Activated CD8-positive, alpha-beta memory T cell treated with anti-CD3 and anti-CD28 coated beads for 4 hours (primary cell): ENCODE measurements around the gene FRAS1.
"Not testable (repeated sequence)": the region's sequence is repeated elsewhere in the genome, so short reads cannot be mapped to it uniquely, and the experiment has no call there.

Source experiments
- DNase-seq, 2 donors: peaks; one replicate each; pipeline ENCODE4 v3.0.0-alpha.2; 2020; ENCODE audit warnings: low read depth in 2 of 2

Gene FRAS1

GRCh38 chr4:78210694-78211410 lies 153.7 kb downstream of the FRAS1 start:
- no peak for DNase-seq

DNA sequence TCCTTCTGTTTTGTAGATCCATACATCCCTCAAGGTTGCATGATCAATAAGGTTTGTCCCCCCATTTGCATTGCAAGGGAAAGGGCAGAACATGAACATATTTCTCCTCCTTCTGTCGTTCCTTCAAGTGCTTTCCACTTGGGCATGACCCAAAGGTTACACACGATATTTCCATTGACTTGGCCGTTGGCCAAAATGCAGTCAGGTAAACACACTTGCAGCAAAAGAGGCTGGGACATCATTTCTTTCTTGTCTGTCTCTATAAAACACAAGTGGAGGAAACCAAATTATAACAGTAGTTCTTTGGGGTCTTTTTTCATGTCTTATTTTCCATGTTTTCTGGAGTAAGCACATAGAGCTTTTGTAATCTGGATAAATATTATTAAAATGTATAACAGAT lies 156.1 kb downstream of the FRAS1 start:
- no peak for DNase-seq

DNA sequence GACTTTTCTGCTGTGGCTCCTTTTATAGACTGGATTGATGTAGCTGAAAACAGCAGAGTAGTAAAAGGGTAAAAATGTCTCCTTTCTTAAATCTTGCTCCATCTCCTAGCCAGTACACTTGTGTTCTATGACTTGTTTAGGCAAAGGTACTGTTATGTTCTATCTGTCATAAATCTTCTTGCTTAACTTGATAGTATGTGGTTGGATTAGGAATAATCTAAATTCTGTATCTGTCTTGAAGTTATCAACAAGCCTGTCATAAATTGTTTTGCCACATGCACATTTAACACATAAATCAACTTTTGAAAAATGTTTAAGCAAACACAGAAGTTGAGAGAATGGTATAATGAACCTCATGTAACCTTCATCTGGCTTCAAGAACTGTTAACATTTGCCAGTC lies 157.0 kb downstream of the FRAS1 start:
- DNase-seq: no peak

- DNase-seq: no peak
Observed at GRCh38 chr4:78217557-78217956, 160.4 kb downstream of the FRAS1 start.

DNA sequence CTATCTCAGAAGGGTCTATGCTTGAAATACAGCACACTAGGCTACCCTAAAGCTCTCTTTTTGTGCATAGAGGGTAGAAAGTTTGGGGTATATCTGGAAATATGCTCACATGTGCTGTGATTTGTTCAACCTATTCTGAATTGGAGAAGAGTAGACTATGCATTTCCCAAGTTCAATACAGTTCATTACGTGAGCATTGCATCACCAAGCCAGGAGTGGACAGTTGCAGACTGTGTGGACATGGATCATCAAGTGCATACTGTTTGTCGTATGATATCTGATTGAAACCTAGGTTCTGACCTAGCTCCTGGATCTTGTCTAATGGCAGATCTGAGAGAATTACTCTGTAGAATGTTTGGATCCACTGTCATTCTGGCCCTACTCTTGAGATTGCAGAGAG lies 161.1 kb downstream of the FRAS1 start:
- DNase-seq: no peak

GRCh38 chr4:78219825-78220224 lies 162.7 kb downstream of the FRAS1 start:
- DNase-seq: no peak

GRCh38 chr4:78220283-78220682 lies 163.2 kb downstream of the FRAS1 start:
- DNase-seq: no peak

DNA sequence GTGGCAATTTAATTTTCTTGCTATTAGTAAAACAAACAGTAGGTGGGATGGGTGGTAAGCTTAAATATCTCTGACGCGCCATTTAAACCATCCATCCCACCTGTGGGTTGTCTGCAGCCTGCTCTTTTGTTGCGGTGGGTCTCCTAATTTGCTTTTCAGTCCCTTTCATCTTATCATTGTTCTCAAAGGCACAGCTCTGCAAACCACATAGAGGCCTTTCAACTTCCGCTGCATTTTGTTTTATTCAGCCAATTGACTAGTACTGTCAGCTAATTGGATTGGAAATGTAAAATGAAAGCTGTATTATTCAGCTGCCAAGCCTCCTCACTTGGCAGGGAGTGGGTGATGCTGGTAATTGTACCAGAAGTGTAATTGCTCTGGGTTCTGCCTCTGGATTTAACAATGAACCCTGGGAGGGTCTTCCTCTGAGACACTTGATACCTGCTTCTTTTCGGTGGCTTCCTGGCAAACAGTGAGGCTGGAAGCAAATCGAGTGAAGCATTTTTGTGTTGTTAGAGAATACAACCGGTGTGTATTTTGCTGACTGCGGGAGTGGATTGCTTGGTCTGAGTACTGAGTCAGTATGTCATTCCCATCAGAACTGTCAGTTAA lies 165.6 kb downstream of the FRAS1 start:
- DNase-seq: no peak

DNA sequence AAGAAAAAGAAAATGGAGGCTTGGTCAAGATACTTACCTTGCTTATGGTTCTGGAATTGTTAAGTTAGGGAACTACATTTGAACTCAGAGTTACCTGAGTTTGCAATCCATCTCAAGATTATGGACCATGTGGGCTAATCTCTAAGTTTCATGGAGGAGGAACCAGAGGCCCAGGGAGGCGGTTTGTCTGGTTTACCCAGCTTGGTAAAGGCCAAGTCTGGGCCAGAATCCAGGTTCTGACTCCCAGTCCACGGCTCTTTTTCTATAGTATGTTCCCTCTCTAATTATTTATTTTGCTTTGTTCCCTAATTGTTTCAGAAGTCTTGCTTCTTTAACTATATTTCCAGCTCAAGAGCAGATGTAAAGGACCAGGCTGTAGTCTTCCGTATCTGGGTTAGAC lies 168.1 kb downstream of the FRAS1 start:
- no peak for DNase-seq

- no peak for DNase-seq
Observed at GRCh38 chr4:78226279-78226678, 169.2 kb downstream of the FRAS1 start.

DNA sequence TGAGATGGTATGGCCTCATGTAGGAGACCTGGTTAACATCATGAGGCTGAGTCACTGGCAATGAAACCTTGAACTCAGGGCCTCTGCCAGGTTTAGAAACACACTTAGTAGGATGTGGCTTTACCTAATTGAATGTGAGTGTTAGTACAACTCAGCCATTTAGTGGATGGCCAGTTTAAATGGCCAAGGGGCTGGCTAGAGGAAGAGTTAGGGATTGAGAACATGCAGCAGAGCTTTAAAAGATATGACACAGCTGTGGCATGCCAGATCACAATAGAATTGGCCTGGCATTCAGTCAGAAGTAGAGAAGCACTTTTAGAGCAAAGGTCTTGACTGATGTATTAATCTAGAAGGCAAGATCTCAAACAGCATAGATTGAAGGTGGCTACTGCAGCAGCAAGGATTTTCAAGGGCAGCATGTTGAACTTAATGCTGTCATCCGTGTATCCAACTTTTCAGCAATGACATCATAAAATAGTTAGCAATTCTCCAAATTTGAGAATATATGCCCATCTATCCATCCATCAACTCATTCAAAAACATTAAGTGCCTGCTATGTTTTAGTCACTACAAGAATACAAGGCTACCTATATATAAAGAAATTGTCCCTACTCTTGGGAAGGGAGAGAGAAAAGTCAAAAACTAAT lies 170.4 kb downstream of the FRAS1 start:
- no peak for DNase-seq

DNA sequence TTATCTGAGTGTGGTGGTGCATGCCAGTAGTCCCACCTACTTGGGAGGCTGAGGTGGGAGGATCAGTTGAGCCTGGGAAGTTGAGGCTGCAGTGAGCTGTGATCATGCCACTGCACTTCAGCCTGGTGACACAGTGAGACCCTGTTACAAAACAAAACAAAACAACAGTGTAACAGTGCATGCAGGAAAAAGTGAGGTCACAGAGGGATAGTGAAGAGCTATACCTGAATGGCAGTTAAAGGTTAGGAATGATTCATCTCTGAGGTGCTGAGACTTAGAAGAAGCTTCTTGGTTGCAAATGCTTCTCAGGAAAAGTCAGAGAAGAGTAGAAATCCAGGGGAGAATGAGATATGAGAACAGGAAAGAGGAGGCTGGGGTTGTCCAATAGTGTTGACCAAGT lies 178.7 kb downstream of the FRAS1 start:
- DNase-seq: no peak

DNA sequence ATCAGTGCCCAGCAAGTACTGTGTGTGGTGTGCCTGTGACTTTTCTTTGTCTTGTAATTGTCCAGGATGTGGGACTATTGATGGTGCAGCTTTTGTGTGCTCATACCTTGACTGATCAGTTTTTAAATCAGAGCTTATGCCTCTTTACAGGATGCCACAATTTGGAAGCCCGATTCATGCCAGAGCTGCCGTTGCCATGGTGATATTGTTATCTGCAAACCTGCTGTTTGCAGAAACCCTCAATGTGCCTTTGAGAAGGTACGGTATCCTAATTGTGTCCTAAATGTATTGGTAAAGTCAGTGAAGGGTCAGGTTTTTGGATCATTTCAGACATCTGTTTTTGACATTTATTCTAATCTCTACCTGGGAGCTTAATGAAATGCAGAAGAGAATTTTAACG lies 180.2 kb downstream of the FRAS1 start:
- DNase-seq: no peak

DNA sequence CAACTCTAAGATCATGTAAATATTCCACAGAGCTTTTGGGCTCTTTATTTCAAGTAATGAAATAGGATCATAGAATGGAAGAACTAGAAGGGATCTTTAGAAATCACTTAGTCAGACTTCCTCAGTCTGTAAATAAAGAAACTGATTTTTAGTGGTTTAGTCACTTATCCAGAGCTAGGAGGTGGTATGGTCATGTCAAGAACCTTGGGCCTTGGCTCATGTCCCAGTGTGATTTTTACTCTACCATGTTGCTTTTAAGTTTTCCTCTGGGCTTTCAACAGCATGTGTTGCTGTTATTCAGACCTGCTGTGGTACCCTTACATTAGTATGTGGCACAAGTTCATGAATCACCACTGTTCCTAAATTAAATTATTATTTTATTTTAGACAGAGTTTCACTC lies 184.9 kb downstream of the FRAS1 start:
- DNase-seq: no peak

DNA sequence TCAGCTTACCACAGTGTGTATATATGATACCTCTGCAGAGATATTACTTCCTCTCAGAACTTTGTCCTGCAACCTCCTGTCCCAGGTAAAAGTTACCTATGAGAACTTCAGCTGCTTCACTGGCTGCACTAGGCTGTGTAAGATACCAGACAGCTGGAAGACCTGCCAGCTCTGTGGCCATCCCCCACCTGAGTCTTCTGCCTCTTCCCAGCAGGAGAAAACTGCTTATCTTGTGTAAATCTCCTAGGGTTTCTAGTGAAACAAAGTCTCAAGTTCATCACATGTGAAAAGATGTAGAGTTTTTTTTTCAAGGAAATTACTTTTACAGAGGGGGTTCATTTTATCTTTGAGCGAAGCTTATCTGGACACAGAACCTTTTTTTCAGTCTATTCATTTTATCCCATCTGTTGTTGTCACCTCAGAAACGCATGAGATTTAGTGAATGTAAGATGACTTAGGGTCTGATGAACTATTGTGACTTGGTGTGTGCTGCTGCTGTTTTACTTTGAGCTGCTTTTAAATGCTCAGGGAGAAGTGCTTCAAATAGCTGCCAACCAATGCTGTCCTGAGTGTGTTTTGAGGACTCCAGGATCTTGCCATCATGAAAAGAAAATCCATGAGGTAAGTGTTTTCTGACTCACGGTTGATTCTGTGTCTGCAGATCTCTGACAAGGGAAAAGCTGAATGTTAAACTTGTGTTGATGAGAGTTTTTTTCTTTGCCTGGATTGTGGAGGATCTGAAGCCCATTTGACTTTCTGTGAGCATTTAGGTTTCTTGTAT lies 187.8 kb downstream of the FRAS1 start:
- no peak for DNase-seq

- no peak for DNase-seq
Observed at GRCh38 chr4:78247536-78248285, 190.6 kb downstream of the FRAS1 start.

GRCh38 chr4:78250500-78250899 lies 193.4 kb downstream of the FRAS1 start:
- DNase-seq: no peak

- DNase-seq: not testable (repeated sequence)
Observed at GRCh38 chr4:78252773-78253172, 195.7 kb downstream of the FRAS1 start.

DNA sequence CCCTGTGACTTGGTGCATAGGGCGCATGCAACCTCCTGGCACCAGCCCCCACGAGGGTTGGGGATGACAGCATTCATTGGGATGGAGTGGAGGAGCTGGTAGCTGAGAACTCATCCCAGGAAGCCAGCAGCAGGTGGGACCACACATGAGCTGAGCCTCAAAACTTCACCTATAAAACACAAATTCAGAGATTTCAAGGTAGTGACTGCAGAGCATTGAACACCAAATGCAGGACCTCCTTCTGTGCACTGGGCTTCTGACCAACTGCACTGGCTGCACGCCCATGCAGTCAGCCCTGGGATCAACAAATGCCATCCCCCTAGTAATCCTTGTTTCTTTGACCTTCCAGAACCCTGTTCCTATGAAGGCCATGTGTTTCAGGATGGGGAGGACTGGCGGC lies 197.8 kb downstream of the FRAS1 start:
- no peak for DNase-seq

DNA sequence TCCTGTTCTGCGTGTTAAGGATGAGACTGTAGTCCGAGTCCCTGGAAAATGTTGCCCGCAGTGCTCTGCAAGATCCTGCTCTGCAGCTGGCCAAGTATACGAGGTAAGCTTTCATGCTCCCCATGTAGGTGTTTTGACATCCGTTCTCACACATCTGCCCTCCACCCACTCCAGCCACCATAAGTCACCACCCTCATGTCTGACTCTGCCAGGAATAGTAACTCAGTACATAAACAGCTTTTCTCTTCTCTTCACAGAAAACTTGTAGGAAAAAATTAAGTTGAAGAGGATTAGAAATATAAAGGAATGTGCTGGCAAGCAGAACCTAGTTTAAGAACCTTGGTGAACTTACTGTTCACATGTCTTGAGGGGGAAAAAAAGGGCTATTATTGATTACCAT lies 207.9 kb downstream of the FRAS1 start:
- no peak for DNase-seq

DNA sequence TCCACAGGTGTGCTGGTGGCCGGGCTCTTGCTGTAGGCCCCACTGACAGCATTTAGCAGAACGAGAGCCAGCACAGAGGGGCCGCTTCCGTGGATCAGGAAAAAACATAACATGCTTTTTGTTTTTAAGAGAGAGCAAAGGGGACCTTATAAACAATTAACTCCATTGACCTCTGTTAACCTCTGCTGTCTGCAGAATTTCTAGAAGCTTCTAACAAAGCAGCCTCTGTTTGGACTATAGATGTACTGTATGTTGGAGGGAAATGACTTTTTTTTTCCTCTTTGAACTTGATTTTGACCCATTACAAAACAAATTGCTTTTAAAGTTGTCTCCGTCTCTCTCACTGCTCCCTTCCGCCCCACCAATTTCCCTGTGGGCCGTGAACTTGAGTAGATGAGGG lies 210.7 kb downstream of the FRAS1 start:
- no peak for DNase-seq

DNA sequence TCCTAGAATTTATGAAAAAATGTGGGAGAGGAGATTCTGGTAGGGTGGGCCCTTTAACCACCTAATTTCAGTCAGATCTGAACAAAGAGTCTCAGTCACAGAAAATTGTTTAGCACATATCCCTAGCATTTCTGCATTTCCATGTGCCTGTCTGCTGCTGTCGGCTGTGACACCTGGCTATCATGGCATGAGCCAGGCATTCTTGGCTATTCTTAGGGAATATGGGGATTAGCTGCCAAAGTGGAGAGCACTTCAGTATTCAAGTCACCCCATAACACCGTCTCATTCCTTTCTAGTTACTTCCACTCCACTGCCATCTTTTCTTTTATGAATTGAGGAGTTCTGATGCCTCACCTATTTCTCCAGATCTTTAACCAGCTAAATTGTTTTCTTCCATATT lies 211.5 kb downstream of the FRAS1 start:
- no peak for DNase-seq
